ENCODE results near the gene TWSG1. TPM values are rescaled to one million over a fixed set of nuclear protein-coding genes. Genes with fewer than 3 reads are reported as not detected.
"Not testable (repeated sequence)": the region's sequence is repeated elsewhere in the genome, so short reads cannot be mapped to it uniquely, and the experiment has no call there.

TWSG1 gene
- total RNA-seq, 1 donor from 2014 or later: 4.8 TPM

DNA sequence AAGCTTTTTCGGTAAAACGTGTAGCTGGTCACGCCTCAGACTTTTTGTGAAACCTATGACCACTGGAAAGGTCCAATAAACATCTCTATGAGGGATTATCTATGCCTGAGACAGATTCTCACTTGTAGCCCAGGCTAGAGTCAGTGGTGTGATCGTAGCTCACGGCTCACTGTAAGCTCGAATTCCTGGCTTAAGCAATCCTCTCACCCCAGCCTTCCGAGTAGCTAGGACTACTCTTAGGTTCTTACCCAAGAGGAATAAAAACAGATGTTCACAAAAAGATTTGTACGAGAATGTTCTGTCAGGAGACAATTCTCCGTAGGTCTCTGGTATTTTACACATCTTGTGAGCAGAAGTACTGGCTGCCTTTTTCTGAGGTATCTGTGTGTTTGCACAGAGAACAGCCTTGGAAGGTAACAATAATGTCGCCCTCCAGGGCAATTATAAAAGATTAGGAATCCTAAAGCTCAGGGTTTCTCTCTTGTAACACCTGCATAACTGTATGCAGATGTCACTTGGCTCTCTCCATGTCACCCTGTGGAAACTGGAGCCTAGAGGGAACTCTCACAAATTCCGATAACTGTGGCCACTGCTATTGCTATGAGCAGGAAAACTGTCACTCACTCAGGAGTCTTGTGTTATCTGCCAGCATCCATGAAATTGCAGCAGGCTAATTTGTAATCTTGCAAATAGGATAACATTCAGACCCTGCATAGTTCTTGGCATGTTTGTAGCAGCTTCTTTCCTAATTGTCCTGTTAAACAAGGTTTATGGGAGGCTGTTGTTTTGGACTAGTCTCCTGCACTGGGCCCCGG lies 115.2 kb downstream of the TWSG1 start:
- H3K9me3 Mint-ChIP-seq: peaks cover 8% of the 10 kb centered on the region
- ATAC-seq (ENCODE audit: low read depth): no peak

DNA sequence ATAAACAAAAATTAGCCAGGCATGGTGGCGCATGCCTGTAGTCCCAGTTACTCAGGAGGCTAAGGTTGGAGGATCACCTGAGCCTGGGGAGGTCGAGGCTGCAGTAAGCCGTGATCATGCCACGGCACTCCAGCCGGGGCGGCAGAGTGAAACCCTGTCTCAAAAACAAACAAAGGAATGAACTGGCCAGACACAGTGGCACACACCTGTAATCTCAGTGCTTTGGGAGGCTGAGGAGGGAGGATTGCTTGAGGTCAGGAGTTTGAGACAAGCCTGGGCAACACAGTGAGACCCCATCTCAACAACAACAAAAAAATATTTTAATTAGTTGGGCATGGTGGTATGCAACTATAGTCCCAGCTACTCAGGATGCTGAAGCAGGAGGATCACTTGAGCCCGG lies 116.3 kb downstream of the TWSG1 start:
- H3K27me3 Mint-ChIP-seq; H3K4me1 Mint-ChIP-seq; DNase-seq; CTCF ChIA-PET; ATAC-seq (ENCODE audit: low read depth); H3K4me3 Mint-ChIP-seq; H3K36me3 Mint-ChIP-seq (ENCODE audit: low read depth); intact Hi-C loops (cut with micrococcal nuclease); POLR2A ChIA-PET; H3K27ac Mint-ChIP-seq: not testable (repeated sequence)
- peaks cover 13% of the 10 kb centered on the region for H3K9me3 Mint-ChIP-seq

More for the DNA sequence above, 115.2 kb downstream of the TWSG1 start:
- intact Hi-C loops (cut with micrococcal nuclease): no loop called here
- ChIA-PET CTCF (no interaction called here), POLR2A (no interaction called here)
- Mint-ChIP-seq H3K4me3 (no peak overlapping the region), H3K36me3 (ENCODE audit: low read depth) (no peaks in the 10 kb centered on the region), H3K4me1 (no peaks in the 10 kb centered on the region), H3K27me3 (peaks cover 3% of the 10 kb centered on the region), H3K27ac (no peak overlapping the region)
- TF ChIP-seq, protein P1, sequence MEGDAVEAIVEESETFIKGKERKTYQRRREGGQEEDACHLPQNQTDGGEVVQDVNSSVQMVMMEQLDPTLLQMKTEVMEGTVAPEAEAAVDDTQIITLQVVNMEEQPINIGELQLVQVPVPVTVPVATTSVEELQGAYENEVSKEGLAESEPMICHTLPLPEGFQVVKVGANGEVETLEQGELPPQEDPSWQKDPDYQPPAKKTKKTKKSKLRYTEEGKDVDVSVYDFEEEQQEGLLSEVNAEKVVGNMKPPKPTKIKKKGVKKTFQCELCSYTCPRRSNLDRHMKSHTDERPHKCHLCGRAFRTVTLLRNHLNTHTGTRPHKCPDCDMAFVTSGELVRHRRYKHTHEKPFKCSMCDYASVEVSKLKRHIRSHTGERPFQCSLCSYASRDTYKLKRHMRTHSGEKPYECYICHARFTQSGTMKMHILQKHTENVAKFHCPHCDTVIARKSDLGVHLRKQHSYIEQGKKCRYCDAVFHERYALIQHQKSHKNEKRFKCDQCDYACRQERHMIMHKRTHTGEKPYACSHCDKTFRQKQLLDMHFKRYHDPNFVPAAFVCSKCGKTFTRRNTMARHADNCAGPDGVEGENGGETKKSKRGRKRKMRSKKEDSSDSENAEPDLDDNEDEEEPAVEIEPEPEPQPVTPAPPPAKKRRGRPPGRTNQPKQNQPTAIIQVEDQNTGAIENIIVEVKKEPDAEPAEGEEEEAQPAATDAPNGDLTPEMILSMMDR (IDR thresholded peaks at IDR 0.05): no peak
- no peak for DNase-seq

Other genes with a start within 250 kb of the TWSG1 start
- 168 and 169 TPM in 2 replicates for gene NDUFV2, start 232.1 kb upstream of the TWSG1 start, total RNA-seq
- 121 and 125 TPM in 2 replicates for gene ANKRD12, start 198.0 kb upstream of the TWSG1 start, total RNA-seq
- 31.9 and 32.7 TPM in 2 replicates for gene RALBP1, start 140.7 kb downstream of the TWSG1 start, total RNA-seq

Data from activated B cell treated with CpG ODN at 0.5 μM for 24 hours (primary cell).